Activated gamma-delta T cell (primary cell): ENCODE results near the gene MAP2K3.
"Not testable (repeated sequence)": the region's sequence is repeated elsewhere in the genome, so short reads cannot be mapped to it uniquely, and the experiment has no call there.

Experiments
- DNase-seq: peaks from one replicate; lab custom pipeline; 2025; lab: John Stamatoyannopoulos, UW

Gene MAP2K3

DNA sequence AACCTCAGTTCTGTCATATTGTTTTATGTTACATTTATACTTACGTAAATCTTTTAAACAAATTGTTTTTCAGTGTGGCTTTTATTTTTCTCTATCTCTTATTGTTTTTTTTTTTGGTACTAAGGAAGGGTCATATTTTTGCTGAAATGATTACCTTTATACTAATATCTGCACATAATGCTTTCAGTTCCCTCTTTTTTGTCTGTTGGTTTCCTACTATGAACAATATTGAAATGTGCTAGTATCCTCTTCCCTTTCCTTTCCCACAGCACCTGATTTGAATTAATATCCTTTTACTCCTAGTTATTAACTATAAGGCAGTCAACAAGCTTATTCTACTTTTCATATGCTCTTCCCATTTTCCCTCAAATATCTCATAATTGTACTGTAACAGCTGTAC lies 43.4 kb downstream of the MAP2K3 start:
- DNase-seq, result not testable (repeated sequence)

DNA sequence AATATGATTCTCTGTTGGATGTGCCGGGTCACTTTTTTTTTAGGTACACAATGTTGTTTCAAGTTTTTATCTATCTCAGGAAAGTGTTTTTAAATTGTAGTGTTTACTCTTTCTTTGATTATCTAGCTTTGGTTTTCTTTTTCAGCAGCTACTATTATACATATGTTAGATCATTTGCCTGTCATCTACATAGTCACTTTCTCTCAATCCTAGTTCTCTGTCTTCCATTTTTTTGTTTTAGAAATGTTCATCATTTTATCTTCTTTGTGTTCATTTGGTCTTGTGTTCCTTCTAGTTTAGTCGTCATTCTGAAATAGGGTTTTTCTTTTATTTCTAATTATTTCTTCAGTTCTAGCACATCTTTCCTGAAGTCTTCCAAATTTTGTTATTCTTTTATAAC lies 44.3 kb downstream of the MAP2K3 start:
- DNase-seq, result not testable (repeated sequence)

DNA sequence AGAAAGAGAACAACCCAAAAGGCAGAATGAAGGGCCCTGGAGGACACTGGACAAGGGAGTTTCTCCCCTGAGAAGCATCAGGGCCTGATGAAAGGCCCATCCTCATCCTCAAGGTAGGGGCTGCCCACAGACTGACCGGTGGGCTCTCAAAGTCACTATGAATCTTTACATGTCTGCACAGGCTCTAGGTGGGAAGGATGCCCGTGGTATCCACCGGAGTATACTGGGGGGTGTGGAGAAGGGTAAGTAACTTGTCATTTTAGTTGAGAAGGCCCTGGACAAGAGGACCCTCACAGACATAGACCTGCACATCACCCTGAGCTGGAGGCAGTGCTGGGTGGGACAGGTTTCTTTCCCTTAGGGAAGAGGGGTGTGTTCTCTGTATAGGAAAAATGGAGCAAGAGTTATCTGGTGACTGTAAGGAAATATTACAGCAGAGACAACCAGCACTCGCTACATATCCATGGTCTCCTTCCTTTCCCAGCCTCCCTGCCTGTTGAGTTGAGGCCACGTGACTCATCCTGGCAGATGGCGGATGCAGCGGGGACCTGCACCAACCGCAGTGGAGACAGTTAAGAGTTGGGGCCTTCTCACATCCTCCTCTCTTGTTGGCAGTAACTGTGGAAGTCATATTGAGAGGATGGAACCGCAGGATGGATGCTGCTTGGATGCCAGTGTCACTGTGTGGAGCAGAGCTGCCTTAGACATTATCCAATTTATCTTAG lies 46.1 kb downstream of the MAP2K3 start:
- no peak for DNase-seq

DNA sequence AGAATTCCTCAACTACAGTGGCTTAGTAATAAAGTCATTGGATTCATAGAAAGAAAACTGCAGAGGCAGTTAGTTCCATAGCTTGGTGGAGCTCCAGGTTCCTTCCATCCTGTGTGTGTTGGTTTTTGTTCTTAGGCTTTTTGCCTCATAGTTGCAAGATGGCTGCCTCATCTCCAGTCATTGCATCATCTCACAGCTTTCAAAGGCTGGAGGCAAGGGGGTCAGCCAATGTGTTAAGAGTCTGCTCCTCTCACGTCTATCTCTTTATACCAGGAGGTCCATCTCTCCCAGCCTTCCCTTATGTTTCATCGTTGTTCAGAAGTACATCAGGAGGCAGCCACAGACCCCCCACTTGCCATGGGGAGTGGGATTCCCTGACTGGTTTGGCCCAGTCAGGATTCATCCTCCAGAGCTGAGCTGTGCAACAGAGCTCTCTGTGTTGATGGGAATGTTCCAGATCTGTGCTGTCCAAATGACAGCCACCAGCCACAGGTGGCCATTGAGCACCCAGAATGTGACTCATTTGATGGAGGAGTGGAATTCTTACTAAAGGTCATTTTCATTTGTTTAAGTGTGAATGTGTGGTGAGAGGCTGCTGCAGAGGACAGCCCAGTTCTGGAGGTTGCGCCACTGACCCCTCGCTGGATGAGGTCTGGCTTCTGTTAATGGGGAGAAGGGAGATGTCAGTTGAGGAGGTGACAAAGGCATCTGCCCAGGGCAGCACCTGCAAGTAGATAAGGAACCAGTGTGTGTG lies 52.2 kb downstream of the MAP2K3 start:
- not testable (repeated sequence) for DNase-seq

DNA sequence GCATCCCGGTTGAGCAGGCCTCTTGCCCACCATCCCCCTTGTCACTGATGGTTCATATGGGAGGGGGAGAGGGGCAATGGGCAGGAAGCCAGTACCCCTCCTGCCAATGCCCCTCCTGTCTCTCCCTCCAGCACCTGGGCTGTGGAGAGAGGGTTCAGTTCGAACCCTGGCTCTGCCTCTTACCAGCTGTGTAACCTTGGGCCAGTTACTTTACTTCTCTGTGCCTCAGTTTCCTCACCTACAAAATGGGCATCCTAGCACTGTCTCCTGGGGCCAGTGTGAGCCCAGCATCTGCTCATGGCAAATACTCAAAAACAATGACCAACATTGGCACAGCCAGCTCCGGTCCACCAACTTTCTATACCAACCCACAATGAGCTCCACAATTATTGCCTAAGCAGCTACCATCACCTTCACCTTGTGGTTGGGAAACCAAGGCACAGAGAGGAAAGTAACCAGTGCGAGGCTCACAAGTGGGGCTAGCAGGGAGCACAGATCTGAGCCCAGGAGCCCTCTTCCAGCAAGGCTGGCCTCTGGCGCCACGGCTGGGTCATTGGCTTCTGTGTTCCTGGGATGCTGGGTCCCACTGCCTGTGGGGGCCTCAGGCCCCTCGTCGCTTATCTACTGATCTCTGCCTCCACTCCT lies 53.6 kb downstream of the MAP2K3 start:
- not testable (repeated sequence) for DNase-seq

DNA sequence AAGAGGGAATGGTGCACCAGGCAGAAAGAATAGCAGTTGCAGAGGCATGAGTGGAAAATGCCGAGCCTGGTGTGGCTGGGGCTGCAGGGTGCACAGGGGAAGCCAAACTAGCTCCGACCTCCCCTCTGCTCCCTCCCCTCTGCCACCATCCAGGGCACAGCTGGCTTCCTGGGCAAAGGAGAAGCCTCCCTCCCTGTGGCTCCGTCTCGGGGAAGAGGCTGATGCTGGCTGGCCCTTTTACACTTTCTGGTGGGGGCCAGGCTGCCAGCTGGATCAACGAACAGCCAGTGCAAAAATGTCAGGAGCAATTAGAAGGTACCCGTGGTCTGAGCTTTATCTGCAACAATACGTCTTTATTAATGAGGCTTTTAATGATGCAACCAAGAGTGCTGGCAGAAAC lies 54.5 kb downstream of the MAP2K3 start:
- DNase-seq, result no peak

DNA sequence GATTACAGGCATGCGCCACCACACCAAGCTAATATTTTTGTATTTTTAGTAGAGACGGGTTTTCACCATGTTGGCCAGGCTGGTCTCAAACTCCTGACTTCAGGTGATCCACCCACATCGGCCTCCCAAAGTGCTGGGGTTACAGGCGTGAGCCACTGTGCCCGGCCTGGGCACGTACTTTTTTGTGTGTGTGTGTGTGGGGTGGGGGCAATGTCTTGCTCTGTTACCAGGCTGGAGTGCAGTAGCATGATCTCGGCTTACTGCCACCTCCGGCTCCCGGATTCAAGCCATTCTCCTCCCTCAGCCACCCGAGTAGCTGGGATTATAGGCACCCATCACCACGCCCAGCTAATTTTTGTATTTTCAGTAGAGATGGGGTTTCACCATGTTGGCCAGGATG lies 55.1 kb downstream of the MAP2K3 start:
- DNase-seq, result not testable (repeated sequence)

DNA sequence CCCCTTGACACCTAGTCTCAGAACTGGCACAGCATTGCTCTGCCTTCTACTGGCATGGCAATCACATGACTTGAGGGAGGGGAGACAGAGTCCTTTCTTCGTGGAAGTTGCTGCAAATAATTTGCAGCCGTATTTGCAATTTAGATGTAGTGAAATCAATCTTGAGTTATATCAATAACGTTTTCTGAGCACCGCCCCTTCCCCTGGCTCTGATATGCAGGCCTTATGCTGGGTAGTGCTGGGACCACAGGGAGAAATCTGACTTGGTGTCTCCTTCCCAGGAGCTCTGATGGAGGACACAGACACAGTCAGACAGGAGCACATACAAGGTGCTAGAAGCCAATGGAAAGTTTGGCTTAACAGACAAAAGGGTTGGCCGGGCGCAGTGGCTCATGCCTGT lies 55.9 kb downstream of the MAP2K3 start:
- DNase-seq, result not testable (repeated sequence)

DNA sequence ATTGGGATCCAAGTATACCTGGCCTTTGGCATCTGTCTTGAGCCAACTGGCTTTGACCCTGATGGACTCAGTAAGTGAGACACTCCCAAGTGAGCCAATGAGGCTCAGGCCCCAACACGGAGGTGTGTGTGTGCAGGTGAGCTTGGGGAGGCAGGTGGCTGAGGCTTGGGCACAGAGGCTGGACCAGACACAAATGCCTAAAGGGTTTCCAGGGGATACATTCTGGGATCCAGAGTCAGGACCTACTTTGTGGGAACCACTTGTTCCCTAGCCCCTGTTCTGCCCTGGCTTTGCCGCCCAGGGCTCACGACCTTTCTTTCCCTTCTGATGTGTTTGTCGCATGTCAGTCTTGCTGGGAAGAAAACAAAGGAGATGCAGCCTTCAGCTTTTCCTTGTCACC lies 56.8 kb downstream of the MAP2K3 start:
- not testable (repeated sequence) for DNase-seq

DNA sequence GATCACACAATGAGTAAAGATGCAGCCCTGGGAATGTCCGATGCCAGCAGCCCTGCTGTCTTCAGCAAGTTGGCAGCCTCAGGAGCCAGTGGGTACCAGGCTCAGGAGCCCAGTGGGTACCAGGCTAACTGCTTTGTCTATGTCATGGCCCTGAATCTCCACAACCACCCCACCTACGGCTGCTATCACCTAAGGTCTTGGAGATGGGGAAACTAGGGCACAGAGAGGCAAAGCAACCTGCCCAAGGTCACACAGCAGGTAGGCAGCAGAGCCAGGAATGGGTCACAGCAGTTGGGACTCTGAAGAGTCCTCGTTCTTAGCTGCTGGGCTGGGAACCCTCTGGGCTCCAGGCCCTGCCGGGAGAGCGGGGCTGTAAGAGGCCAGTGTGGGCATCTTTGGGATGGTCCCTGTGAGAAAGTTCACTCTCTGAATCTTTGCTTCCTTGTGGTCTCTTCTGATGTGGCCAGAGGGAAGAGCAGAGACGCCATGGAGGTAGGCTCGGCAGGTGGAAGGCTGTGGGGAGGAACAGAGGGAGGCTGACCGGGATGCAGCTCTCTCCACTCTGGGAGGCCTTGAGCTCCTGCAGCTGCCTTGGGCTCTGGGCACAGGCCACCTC lies 57.5 kb downstream of the MAP2K3 start:
- not testable (repeated sequence) for DNase-seq

DNA sequence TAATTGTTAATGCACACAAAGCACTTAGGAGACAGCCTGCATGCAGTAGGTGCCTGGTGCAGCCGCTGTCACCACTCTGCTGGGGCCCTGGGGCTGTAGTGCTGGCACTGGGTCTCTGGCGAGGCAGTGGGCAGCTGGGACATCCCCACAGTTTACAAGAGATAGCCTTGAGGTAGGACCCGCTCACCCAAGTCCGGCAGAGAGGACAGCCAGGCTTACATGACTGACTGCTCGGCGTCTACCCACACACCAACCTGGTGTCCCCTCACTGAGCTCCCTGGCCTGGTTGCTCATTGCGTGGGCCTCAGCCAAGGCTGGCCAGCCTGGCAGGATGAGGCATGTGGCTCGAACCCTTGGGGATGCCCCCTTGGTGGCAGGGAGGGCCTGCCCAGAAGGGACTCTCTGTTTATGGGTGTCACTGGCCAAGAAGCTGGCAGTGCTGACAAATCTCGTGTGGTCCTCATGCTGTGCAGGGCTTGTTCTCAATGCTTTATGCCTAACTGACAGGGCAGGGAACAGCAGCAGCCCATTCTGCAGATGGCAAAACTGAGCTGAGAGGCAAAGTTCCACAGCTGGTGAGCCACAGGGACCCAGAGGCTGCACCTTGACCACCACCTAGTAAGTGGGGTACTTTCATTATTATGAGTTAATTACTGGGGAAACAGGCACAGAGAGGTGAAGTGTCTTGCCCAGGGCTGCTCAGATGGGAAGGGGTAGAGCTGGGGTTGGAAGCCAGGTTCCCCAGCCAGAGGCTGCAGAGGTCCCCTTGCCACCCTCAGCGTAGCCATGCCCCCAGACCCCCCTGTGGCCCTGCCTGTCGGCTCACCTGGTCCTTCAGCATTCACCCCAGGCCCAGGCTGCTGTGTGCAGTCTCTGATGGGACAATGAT lies 58.8 kb downstream of the MAP2K3 start:
- not testable (repeated sequence) for DNase-seq

DNA sequence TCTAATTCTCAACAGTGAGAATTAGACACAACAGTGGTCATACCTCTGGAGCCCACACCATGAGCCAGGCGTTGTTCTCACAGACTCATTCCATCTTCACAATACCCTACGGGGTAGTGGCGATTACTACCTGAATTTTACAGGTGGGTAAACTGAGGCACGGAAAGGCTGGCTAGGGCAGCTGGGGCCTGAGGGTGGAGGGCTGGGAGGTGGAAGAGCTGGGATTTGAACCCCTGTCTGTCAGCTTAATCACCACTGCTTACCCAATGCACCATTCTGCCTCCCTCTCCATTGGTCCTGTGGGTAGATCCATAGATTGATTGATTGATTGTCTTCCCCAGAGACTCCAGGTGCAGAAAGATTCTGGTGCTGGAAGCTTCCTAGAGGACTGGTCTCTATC lies 60.3 kb downstream of the MAP2K3 start:
- not testable (repeated sequence) for DNase-seq

DNA sequence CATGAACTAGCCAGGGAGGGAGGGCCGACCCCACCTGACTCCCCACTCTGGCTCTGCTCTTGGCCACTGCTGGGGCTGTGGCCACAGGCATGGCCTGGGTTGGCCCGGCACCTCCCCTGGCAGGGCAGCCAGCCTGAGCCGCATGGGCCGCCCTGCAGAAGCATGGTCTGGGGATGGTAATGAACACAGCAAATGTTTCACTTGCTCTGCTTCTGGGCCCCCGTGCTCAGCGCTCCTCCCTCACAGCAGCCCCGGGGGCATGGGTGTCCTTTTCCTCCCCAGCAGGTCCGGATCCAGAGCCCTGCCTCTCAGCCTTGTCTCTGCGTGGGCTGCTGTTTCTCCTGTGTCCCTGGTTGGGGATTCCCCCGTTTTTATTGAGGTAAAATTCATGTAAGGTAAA lies 60.7 kb downstream of the MAP2K3 start:
- no peak for DNase-seq

DNA sequence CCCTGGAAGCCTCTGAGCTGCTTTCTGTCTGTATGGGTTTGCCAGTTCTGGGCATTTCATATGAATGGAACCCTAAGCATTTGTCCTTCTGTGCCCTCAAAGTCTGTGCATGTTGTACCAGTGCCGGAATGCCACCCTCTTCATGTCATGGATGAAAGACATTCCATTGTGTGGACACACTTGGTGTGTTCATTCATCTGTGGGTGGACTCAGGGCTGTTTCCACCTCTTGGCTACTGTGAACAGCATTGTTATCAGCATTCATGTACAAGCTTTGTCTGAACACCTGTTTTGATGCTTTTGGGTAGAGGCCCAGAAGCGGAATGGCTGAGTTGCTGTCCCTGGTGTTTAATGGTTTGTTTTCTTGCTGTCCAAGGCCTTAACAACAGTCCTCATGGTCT lies 61.6 kb downstream of the MAP2K3 start:
- DNase-seq, result not testable (repeated sequence)

DNA sequence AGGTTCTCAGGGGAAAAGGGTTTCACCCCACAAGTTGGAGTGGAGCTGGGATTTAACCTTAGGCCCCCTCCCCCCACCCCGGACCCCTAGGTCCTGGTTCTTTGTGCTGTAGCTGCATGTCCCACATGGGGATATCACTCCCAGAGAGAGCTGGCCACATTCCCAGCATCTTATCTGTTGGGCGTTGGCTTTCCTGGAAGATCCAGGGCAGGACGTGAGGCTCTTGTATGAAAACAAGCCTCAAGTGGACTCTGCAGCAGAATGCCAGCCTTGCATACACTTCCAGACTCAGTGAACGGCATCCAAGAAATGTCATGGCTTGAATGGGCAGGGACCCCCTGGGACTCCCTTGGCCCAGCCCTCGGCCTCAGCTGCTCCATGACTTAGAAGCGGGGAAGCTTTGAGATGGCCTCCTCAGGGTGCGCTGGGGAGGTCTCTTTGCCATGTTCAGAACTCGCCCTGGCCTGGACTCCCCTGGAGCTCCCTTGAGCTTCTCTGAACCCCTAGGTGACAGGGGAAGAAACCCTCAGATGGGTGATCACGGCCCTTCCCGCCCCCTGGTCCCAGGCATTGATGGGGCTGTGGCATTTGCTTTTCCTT lies 62.2 kb downstream of the MAP2K3 start:
- not testable (repeated sequence) for DNase-seq

DNA sequence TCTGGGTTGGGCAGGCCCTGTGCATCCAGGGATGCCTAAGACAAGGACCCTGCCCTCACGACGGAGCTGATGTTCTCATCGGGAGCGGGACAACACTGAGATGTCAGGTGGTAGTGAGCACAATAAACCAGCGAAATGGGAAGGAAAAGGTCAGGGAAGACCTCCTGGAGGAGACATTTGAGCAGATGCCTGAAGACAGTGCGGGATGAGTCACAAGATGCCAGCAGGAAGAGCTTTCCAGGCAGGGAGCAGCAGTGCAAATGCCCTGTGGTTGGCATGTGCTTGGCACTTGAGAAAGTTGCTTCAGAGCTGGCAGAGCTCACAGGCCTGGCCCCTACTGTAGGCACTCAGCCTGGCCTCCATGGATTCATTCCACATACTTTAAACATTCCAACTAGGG lies 63.1 kb downstream of the MAP2K3 start:
- not testable (repeated sequence) for DNase-seq

DNA sequence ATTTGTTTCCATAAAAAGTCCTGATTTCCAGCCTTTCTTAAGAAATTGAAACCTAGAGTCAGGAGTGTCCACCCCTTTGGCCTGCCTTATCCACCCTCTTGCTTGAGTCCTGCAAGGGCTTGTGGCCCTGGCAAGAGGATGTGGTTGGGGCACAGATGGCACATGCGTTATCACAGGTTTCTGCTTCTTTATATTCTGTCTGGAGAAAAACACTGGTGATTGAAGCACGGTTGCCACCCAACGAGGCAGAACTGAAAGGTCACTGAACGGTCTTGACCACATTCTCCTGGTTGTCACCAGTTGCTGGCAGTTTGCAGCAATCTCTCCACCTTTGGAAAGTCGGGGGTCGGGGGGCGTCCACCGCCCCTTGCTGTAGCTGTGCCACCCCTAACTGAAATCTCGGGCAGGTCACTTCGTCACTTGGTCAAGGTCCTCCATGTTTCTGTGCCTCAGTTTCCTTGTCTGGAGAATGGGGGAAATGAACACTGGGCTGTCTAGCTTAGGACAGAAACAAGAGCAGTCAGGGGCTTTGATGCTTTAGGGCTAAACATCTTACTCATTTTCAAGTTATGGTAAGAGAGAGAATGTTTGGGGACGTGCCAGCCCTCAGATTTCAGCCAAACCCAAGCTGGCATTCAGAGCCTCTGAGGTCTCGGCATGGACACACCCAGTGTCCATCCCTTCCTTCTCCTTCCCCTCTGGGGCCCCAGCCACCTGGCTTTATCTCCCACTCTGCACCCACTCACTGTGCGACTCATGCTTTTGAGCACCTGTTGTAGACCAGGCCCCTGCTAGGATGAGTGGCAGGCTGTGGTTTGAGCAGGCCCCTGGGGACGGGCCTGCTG lies 63.8 kb downstream of the MAP2K3 start:
- not testable (repeated sequence) for DNase-seq

DNA sequence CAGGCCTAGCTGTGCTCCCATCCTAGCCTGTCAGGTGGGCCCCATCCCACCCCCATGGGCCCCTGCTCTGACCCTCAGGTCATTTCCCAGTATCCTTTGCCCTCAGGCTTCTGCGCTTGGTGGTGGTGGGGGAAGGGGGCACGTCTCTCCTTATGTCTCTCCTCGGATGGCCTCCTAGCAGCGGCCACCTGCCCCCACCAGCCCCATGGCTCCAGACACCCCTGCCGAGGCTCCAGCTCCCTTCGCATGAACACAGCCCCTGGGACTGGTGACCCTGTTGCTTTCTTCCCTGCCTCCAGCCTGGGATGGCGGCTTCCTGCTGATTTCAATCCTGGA lies 64.4 kb downstream of the MAP2K3 start:
- not testable (repeated sequence) for DNase-seq

DNA sequence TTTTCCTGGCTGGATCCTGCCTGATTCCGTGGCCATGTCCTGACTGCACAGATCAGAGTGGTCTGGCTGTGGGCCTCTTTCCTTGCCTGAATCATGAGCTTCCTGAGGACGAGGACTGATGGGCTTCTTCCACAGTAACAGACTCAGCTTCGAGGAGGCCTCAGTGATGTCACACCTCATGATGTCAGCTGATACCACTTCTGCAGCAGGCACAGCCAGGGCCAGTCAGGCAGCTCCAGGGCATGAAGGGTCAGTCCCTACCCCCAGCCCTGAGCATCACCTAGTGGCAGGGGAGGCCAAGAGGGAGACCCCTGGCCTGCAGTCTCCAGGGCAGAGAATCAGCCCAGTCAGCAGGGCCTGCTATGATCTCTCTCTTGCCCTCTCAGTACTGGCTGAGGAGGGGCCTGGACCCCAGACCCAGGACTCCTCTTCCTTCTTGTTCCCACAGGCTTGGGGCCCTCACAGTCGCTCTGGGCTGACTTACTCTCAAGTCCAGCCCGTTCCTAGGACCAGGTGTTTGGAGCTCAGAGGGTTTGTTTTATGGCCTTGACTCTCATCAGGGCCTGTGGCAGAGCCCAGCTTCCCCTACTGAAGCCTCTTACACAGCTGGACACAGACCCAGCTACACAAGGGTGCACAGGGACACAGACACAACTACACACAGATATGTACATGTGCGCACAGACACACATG lies 65.0 kb downstream of the MAP2K3 start:
- not testable (repeated sequence) for DNase-seq
